Measurements from ENCODE around the gene MS4A3. TPM values are rescaled to one million over a fixed set of nuclear protein-coding genes. Genes with fewer than 3 reads are reported as not detected.
"Not testable (repeated sequence)": the region's sequence is repeated elsewhere in the genome, so short reads cannot be mapped to it uniquely, and the experiment has no call there.

Gene MS4A3
- total RNA-seq, 1 experiment from 2014 or later = not detected

GRCh38 chr11:60100516-60100915 is 44.1 kb downstream of the MS4A3 start:
- H3K27me3 ChIP-seq (ENCODE audit: insufficient read depth, low read length) = no peaks in the 10 kb centered on the region
- Mint-ChIP-seq H3K9me3 (no peaks in the 10 kb centered on the region), H3K27me3 (ENCODE audit: low read depth) (no peaks in the 10 kb centered on the region), H3K4me3 (no peak overlapping the region), H3K36me3 (ENCODE audit: insufficient read depth in 1 of 3, low read depth in 3 of 3) (no peaks in the 10 kb centered on the region; a peak in 1 of 7 replicates), H3K27ac (no peak overlapping the region), H3K4me1 (peaks cover 0 to 3% of the 10 kb centered on the region in 2 experiments; a peak in 1 of 4 replicates)
- H3K27ac ChIP-seq (ENCODE audit: insufficient read length, low read depth, low read length) = no peak overlapping the region
- H3K4ac ChIP-seq (ENCODE audit: low read depth, low read length) = no peak overlapping the region
- no peaks in the 10 kb centered on the region for H3K4me1 ChIP-seq (ENCODE audit: insufficient read depth, low read length)
- H3K56ac ChIP-seq (ENCODE audit: insufficient read length, low read depth, low read length) = no peak overlapping the region
- no CpG with 5 or more reads among the region's 1 CpG for WGBS (ENCODE audit: extremely low coverage, insufficient read length, low lambda C conversion rate)
- no peak overlapping the region for H2AK5ac ChIP-seq (ENCODE audit: insufficient read length, low read length)
- no peaks in the 10 kb centered on the region for H4K20me1 ChIP-seq (ENCODE audit: control insufficient read depth, insufficient read depth, insufficient read length)
- no peak overlapping the region for H2BK15ac ChIP-seq (ENCODE audit: low read depth, low read length)
- no peak for TF ChIP-seq CTCF (conservative IDR thresholded peaks at IDR 0.05)
- H3K14ac ChIP-seq (ENCODE audit: insufficient read depth, low read length) = no peak overlapping the region
- H3K79me1 ChIP-seq (ENCODE audit: insufficient read depth, low read depth, low read length, poor library complexity, severe bottlenecking) = no peaks in the 10 kb centered on the region
- no peak overlapping the region for H4K5ac ChIP-seq (ENCODE audit: insufficient read length, low read depth, low read length)
- H3K9ac ChIP-seq (ENCODE audit: extremely low read depth, insufficient read length, low read length) = no peak overlapping the region
- H2BK5ac ChIP-seq (ENCODE audit: insufficient read length, low read length) = no peak overlapping the region
- H3K9me3 ChIP-seq (ENCODE audit: control insufficient read depth, low read depth, low read length) = no peaks in the 10 kb centered on the region
- no peak overlapping the region for H3K18ac ChIP-seq (ENCODE audit: insufficient read length, low read depth, low read length)
- no peak overlapping the region for H3K23ac ChIP-seq (ENCODE audit: insufficient read length, low read depth, low read length)
- no peak overlapping the region for H2BK120ac ChIP-seq (ENCODE audit: low read depth, low read length, poor library complexity, severe bottlenecking)
- H2BK12ac ChIP-seq (ENCODE audit: insufficient read length, low read depth, low read length) = no peak overlapping the region
- no peak for DNase-seq
- H3K23me2 ChIP-seq (ENCODE audit: insufficient read length, low read depth, low read length, poor library complexity, severe bottlenecking) = no peaks in the 10 kb centered on the region
- H3K4me2 ChIP-seq (ENCODE audit: insufficient read depth, insufficient read length, low read length) = no peak overlapping the region
- H3K79me2 ChIP-seq (ENCODE audit: insufficient read depth, low read length) = no peaks in the 10 kb centered on the region
- H4K8ac ChIP-seq (replicated peaks; ENCODE audit: insufficient read length, low read depth, low read length) = no peak overlapping the region
- no peak overlapping the region for H4K91ac ChIP-seq (ENCODE audit: insufficient read length, low read depth, low read length)
- no peak overlapping the region for H3T11ph ChIP-seq (ENCODE audit: low read length)
- H2AFZ ChIP-seq (ENCODE audit: low read length) = no peak overlapping the region
- H2BK20ac ChIP-seq (ENCODE audit: low read depth, low read length, poor library complexity, severe bottlenecking) = no peak overlapping the region

GRCh38 chr11:60101368-60101767 is 44.9 kb downstream of the MS4A3 start:
- not testable (repeated sequence) for H3K4ac ChIP-seq (ENCODE audit: low read depth, low read length); H3K23me2 ChIP-seq (ENCODE audit: insufficient read length, low read depth, low read length, poor library complexity, severe bottlenecking); H3K14ac ChIP-seq (ENCODE audit: insufficient read depth, low read length); H2BK120ac ChIP-seq (ENCODE audit: low read depth, low read length, poor library complexity, severe bottlenecking); H3K27ac ChIP-seq (ENCODE audit: insufficient read length, low read depth, low read length); H3K36me3 Mint-ChIP-seq (ENCODE audit: insufficient read depth in 1 of 3, low read depth in 3 of 3); H4K5ac ChIP-seq (ENCODE audit: insufficient read length, low read depth, low read length); H3K4me1 Mint-ChIP-seq; H2BK20ac ChIP-seq (ENCODE audit: low read depth, low read length, poor library complexity, severe bottlenecking); H3T11ph ChIP-seq (ENCODE audit: low read length); H2BK5ac ChIP-seq (ENCODE audit: insufficient read length, low read length); H4K20me1 ChIP-seq (ENCODE audit: control insufficient read depth, insufficient read depth, insufficient read length); H4K91ac ChIP-seq (ENCODE audit: insufficient read length, low read depth, low read length); H3K27me3 Mint-ChIP-seq (ENCODE audit: low read depth); H2AFZ ChIP-seq (ENCODE audit: low read length); H3K18ac ChIP-seq (ENCODE audit: insufficient read length, low read depth, low read length); H3K23ac ChIP-seq (ENCODE audit: insufficient read length, low read depth, low read length); H3K4me2 ChIP-seq (ENCODE audit: insufficient read depth, insufficient read length, low read length); H2BK12ac ChIP-seq (ENCODE audit: insufficient read length, low read depth, low read length); H3K4me3 Mint-ChIP-seq; H2AK5ac ChIP-seq (ENCODE audit: insufficient read length, low read length); H3K9ac ChIP-seq (ENCODE audit: extremely low read depth, insufficient read length, low read length); H3K27me3 ChIP-seq (ENCODE audit: insufficient read depth, low read length); H3K79me2 ChIP-seq (ENCODE audit: insufficient read depth, low read length); H3K56ac ChIP-seq (ENCODE audit: insufficient read length, low read depth, low read length); H2BK15ac ChIP-seq (ENCODE audit: low read depth, low read length); H3K4me1 ChIP-seq (ENCODE audit: insufficient read depth, low read length); H3K79me1 ChIP-seq (ENCODE audit: insufficient read depth, low read depth, low read length, poor library complexity, severe bottlenecking); H3K27ac Mint-ChIP-seq; H4K8ac ChIP-seq (replicated peaks; ENCODE audit: insufficient read length, low read depth, low read length); DNase-seq; H3K9me3 ChIP-seq (ENCODE audit: control insufficient read depth, low read depth, low read length); H3K9me3 Mint-ChIP-seq
- WGBS (ENCODE audit: extremely low coverage, insufficient read length, low lambda C conversion rate) = no CpG with 5 or more reads among the region's 11 CpGs

All from H9 (cell line).